ENCODE results near the gene MSMO1.
"Not testable (repeated sequence)": the region's sequence is repeated elsewhere in the genome, so short reads cannot be mapped to it uniquely, and the experiment has no call there.

Gene MSMO1

GRCh38 chr4:165327211-165328100 lies at the start of gene MSMO1:
TSS of gene MSMO1 (plus strand) at chr4:165327669. CDS start at chr4:165333371, 5,702 bp downstream.
- peak; percentile 95 to 98 for DNase-seq

GRCh38 chr4:165279531-165279930 lies 47.9 kb upstream of the MSMO1 start:
- DNase-seq, result not testable (repeated sequence)

DNA sequence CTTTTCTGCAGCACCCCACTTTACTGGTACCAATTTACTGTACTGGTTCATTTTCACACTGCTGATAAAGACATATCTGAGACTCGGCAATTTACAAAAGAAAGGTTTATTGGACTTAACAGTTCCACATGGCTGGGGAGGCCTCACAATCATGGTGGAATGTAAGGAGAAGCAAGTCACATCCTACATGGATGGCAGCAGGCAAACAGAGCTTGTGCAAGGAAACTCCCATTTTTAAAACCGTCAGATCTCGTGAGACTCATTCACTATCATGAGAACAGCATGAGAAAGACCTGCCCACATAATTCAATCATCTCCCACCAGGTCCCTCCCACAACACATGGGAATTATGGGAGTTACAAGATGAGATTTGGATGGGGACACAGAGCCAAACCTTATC lies 42.8 kb upstream of the MSMO1 start:
- DNase-seq, result not testable (repeated sequence)

- not testable (repeated sequence) for DNase-seq
These were observed 40.7 kb upstream of the MSMO1 start for GRCh38 chr4:165286619-165287340.

DNA sequence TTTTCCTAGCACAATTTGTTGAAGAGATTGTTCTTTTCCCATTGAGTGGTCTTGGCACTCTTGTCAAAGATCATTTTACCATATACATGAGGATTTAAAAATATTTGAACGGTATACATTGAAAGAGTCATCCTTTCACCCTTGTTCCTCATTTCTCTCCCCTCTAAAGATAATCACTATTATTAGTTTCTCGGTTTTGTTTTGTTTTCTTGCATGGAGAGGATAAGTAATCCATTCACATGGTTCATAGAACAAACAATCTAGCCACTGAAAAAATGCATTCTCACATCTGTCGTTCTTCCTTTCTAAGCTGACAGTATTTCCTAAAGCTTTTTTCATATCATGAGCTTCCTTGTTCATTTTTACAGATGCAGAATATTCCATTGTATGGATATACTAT lies 39.2 kb upstream of the MSMO1 start:
- DNase-seq, result no peak

- no peak for DNase-seq
These were observed 38.6 kb upstream of the MSMO1 start for GRCh38 chr4:165288639-165289422.

GRCh38 chr4:165289423-165289785 lies 38.1 kb upstream of the MSMO1 start:
- no peak for DNase-seq

DNA sequence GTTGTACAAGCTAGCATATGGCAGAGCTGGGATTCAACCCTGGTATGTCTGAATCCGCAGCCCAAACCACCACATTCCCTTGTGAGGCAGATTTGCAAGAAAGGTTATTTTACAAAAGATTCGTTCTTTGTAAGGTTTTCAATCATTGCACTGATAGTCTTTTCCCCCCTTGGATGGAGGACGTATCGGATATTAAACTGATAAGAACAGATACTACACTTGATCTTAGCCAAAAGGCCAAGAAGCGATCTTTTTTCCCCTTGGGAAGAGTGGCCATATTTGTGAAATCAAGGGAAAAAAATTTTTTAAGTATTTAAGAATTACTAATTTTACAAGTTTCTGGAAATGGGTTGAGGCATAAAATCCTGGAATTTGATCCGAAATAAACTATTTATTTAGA lies 34.4 kb upstream of the MSMO1 start:
- no peak for DNase-seq

DNA sequence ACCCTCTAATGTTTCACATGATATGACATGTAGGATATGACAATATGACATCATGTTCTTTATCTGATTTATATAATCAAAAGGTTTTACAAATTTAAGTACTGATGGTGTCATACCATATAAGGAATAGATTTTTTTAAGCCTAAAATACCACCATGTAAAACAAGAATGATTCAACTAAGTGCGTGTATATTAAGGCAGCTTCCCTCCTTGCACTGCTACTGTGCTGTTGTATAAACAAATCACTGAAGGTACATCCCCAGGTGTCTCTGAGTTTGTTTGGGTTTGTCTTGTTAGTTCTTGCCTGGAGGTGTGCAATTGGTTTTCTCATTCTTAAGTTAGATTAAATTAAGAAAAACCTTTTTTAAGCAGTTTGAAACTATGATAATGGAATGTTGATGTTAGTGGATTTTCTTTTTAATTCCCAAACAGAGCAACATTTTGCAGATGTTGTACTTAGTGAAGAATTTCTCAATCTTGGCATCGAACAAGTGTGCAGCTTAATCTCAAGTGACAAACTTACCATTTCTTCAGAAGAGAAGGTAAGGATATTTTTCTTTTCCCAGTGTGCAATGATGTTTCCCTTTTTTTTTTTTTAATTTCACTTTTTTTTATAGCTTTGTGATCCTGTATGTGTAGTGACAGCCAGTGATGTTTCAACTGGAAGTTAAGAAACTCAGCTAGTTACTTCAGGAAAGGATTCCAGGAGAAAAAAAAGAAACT lies 33.4 kb upstream of the MSMO1 start:
- DNase-seq, result no peak

DNA sequence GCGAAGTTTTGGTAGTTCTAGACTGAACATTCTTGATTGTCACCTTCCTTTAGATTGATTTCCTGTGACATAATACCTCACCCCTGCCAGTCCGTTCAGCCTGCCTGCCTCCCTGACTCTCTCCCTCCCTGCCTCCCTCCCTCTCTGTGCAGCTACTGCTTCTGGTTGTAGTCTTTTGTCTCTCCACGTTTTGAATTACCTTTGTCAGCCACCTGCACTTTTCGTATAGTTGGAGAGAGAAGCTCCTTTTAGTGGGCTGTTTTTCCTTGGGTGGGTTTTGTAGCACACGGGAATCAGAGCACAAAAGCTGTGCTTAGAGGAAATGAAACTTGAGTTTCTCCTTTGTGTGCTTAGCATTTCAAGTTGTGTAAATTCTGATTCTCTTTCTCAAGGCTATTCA lies 32.6 kb upstream of the MSMO1 start:
- peak in 1 of 2 donors; percentile 3 for DNase-seq

GRCh38 chr4:165297626-165298025 lies 29.8 kb upstream of the MSMO1 start:
- DNase-seq, result no peak

DNA sequence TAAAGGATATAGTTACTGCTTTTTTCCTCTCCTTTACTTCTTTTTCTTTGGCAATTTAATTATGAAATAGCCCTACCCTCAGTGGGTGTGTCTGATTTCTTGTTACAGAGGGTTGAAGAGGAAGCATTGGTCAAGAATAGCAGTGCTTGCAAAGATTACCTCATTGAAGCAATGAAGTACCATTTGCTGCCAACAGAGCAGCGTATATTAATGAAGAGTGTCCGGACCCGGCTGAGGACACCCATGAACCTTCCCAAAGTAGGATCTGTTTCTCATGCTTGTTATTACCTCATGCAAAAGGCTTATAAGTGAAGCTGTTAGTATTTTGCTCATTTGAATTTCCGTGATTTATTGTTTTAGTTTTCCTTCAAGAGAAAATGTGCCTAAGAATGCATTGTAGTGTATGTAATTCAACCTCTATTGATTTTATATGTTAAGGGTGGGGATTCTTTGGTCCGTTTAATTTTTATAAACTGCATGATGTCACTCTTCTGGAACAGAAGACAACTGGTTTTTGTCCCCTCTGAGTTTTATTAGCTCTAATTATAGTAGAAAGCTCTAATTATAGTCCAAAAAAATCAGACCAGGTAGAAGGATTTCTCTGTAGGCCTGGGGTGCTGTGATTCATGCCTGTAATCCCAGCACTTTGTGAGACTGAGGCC lies 27.9 kb upstream of the MSMO1 start:
- no peak for DNase-seq

- DNase-seq, result peak in 1 of 2 donors; percentile 66
These were observed 25.6 kb upstream of the MSMO1 start for GRCh38 chr4:165301833-165302232.

DNA sequence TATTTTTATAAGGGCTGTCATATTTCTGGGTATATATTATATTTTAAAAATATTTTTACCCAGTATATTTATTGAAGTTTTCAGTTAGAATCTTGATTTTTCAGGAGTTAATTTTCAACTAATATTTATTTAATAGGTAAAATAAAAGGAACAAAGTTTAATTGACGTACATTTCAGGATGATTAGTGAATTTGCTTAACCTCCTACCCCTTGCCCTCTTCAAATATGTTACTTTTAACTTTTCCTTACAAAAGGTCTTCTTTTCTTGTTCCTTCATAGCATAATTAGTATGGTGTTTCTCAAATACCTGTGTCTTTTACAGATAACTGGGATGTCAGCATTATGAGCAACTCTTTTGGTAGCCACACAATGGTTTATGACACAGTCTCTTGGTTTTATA lies 24.8 kb upstream of the MSMO1 start:
- no peak for DNase-seq

- no peak for DNase-seq
These were observed 19.3 kb upstream of the MSMO1 start for GRCh38 chr4:165308166-165308565.

GRCh38 chr4:165308606-165309005 lies 18.9 kb upstream of the MSMO1 start:
- DNase-seq, result no peak

DNA sequence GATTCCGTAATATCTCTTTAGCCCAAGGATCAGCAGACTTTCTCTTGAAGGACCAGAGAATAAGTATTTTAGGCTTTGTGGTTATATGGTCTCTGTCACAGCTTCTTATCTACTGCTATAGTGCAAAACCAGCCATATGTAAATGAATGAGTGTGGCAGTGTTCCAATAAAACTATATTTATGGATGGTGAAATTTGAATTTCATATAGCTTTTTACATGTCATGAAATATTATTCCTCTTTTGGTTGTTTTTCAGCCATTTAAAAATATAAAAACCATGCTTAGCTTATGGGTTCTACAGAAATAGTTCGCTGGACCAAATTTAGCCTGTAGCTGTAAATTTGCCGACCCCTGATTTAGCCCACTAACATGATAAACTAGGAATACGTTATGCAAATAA lies 18.0 kb upstream of the MSMO1 start:
- no peak for DNase-seq

DNA sequence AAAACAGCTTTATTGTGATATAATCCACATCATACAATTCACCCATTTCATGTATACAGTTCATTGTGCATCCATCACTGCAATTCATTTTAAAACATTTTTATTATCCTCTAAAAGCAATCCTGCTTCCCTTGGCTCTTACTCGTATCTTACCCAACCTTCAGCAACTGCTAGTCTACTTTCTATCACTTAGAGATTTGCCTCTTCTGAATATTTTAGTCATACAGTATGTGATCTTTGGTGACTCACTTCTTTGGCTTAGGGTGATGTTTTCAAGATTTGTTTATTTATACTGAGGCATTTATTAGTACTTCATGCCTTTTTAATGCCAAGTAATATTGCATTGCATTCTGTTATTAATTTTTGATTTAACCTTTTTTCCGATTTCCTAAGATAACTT lies 15.0 kb upstream of the MSMO1 start:
- DNase-seq, result no peak

- DNase-seq, result no peak
These were observed 8.4 kb upstream of the MSMO1 start for GRCh38 chr4:165319030-165319429.

- DNase-seq, result no peak
These were observed 8.0 kb upstream of the MSMO1 start for GRCh38 chr4:165319509-165319908.

- DNase-seq, result no peak
These were observed 3.1 kb upstream of the MSMO1 start for GRCh38 chr4:165324236-165324917.

- DNase-seq, result no peak
These were observed 2.6 kb upstream of the MSMO1 start for GRCh38 chr4:165324918-165325304.
